Measurements from ENCODE around the gene MEAK7. TPM values are rescaled to one million over a fixed set of nuclear protein-coding genes. Genes with fewer than 3 reads are reported as not detected.

The MEAK7 gene
- total RNA-seq, 1 donor from 2014 or later = 28.5 TPM

GRCh38 chr16:84497418-84498222 lies 6.8 kb downstream of the MEAK7 start:
- no peak for DNase-seq (ENCODE audit: extremely low spot score in 2 of 2)
- Histone ChIP-seq H3K4me1 (peaks cover 12% of the 10 kb centered on the region), H3K4me3 (no peak overlapping the region), H3K9me3 (no peaks in the 10 kb centered on the region), H3K27ac (no peak overlapping the region), H3K36me3 (peaks cover 0 to 50% of the 10 kb centered on the region in 2 donors), H3K27me3 (no peaks in the 10 kb centered on the region)
- TF ChIP-seq POLR2A (IDR thresholded peaks at IDR 0.05) (no peak), CTCF (IDR thresholded peaks at IDR 0.05) (no peak), POLR2AphosphoS5 (IDR thresholded peaks at IDR 0.05; ENCODE audit: insufficient read depth in 1 of 2, low read depth in 1 of 2) (no peak)
- intact Hi-C loops (cut with DNase I) = no loop called here

GRCh38 chr16:84496991-84497390 lies 7.5 kb downstream of the MEAK7 start:
- TF ChIP-seq POLR2AphosphoS5 (IDR thresholded peaks at IDR 0.05; ENCODE audit: insufficient read depth in 1 of 2, low read depth in 1 of 2) (no peak), POLR2A (IDR thresholded peaks at IDR 0.05) (no peak), CTCF (IDR thresholded peaks at IDR 0.05) (no peak)
- peaks cover 6% of the 10 kb centered on the region for H3K4me1 ChIP-seq
- DNase-seq (ENCODE audit: extremely low spot score in 2 of 2) = no peak
- intact Hi-C loops (cut with DNase I) = no loop called here
- peaks cover 0 to 57% of the 10 kb centered on the region in 2 donors for H3K36me3 ChIP-seq
- no peaks in the 10 kb centered on the region for H3K9me3 ChIP-seq
- H3K4me3 ChIP-seq = no peak overlapping the region
- H3K27ac ChIP-seq = no peak overlapping the region
- no peaks in the 10 kb centered on the region for H3K27me3 ChIP-seq

GRCh38 chr16:84495506-84495905 lies 9.0 kb downstream of the MEAK7 start:
- no peak for DNase-seq (ENCODE audit: extremely low spot score in 2 of 2)
- no peak overlapping the region for H3K4me3 ChIP-seq
- no peaks in the 10 kb centered on the region for H3K4me1 ChIP-seq
- peaks cover 0 to 59% of the 10 kb centered on the region in 2 donors for H3K36me3 ChIP-seq
- H3K27ac ChIP-seq = no peak overlapping the region
- H3K9me3 ChIP-seq = no peaks in the 10 kb centered on the region
- H3K27me3 ChIP-seq = no peaks in the 10 kb centered on the region
- TF ChIP-seq CTCF (IDR thresholded peaks at IDR 0.05) (no peak), POLR2A (IDR thresholded peaks at IDR 0.05) (no peak), POLR2AphosphoS5 (IDR thresholded peaks at IDR 0.05; ENCODE audit: insufficient read depth in 1 of 2, low read depth in 1 of 2) (no peak)
- intact Hi-C loops (cut with DNase I) = no loop called here

- Histone ChIP-seq H3K36me3 (peaks cover 0 to 43% of the 10 kb centered on the region in 2 donors), H3K4me1 (peaks cover 4% of the 10 kb centered on the region), H3K27ac (no peak overlapping the region), H3K27me3 (no peaks in the 10 kb centered on the region), H3K4me3 (no peak overlapping the region), H3K9me3 (no peaks in the 10 kb centered on the region)
- TF ChIP-seq POLR2A (IDR thresholded peaks at IDR 0.05) = no peak
- intact Hi-C loops (cut with DNase I) = loop anchor here (10.0 kb wide), 1 partner anchor 524 kb away; the partner anchor contains the start of gene NECAB2
- DNase-seq (ENCODE audit: extremely low spot score in 2 of 2) = peak; percentile 19 to 76
These were observed 15.3 kb downstream of the MEAK7 start for GRCh38 chr16:84489131-84489530.

GRCh38 chr16:84487358-84487757 lies 17.1 kb downstream of the MEAK7 start:
- peak in 1 of 2 donors; percentile 55 for DNase-seq (ENCODE audit: extremely low spot score in 2 of 2)
- intact Hi-C loops (cut with DNase I) = loop anchor here (10.0 kb wide), 1 partner anchor 523 kb away; the partner anchor contains the start of gene NECAB2
- H3K27ac ChIP-seq = no peak overlapping the region
- no peaks in the 10 kb centered on the region for H3K27me3 ChIP-seq
- H3K9me3 ChIP-seq = no peaks in the 10 kb centered on the region
- H3K4me1 ChIP-seq = peaks cover 4% of the 10 kb centered on the region
- no peak for TF ChIP-seq POLR2AphosphoS5 (IDR thresholded peaks at IDR 0.05; ENCODE audit: insufficient read depth in 1 of 2, low read depth in 1 of 2)
- no peak for TF ChIP-seq POLR2A (IDR thresholded peaks at IDR 0.05)
- TF ChIP-seq CTCF (IDR thresholded peaks at IDR 0.05) = no peak
- H3K4me3 ChIP-seq = no peak overlapping the region
- peaks cover 0 to 36% of the 10 kb centered on the region in 2 donors for H3K36me3 ChIP-seq
